Neural cell (in vitro differentiated cells): ENCODE data around the gene ETDC.

Experiments used
- CTCF ChIP-seq: fragments of 450-650 bp; IDR thresholded peaks from 2 replicates; pipeline ENCODE4 v1.5.1; 2014; ENCODE audit warnings: antibody characterized with exemption, mild to moderate bottlenecking, moderate library complexity; ENCODE audit not compliant: poor library complexity, severe bottlenecking
- EZH2 ChIP-seq: fragments of 200-600, 300-800 bp; shearing (Covaris generic), sonication (generic); IDR thresholded peaks from 2 replicates; pipeline ENCODE4 v1.6.1; 2014; ENCODE audit warnings: antibody characterized with exemption, low read length, borderline replicate concordance, mild to moderate bottlenecking; ENCODE audit not compliant: insufficient read depth, poor library complexity, severe bottlenecking
- POLR2AphosphoS5 ChIP-seq: IDR thresholded peaks from 2 replicates; pipeline ENCODE4 v1.6.1; 2012

- no peak for TF ChIP-seq CTCF
- no peak for TF ChIP-seq POLR2AphosphoS5
- no peak for TF ChIP-seq EZH2
Observed at GRCh38 chrX:135324463-135324862, 15.2 kb downstream of the ETDC start.
